Prostate gland (tissue), 2 donors: ENCODE results near the gene MRPL47. TPM values are rescaled to one million over a fixed set of nuclear protein-coding genes. Genes with fewer than 3 reads are reported as not detected.

Source experiments
- DNase-seq: peaks from one replicate; pipeline ENCODE4 v3.0.0-alpha.2; 2019; ENCODE audit warnings: low spot score
- H3K27ac ChIP-seq, 2 donors: fragments of 200-600 bp; sonication (generic); 2 replicates each; pipeline ENCODE4 v1.5.1; 2017 to 2019
- H3K27me3 ChIP-seq: fragments of 200-600 bp; sonication (generic); replicated peaks from 2 replicates; pipeline ENCODE4 v1.5.1; 2019; ENCODE audit not compliant: insufficient read depth
- H3K36me3 ChIP-seq, 2 donors: fragments of 200-600 bp; sonication (generic); 1 replicate in 1 of 2; 2 replicates in 1 of 2; pipeline versions ENCODE4 v1.5.1 to v1.8.1; 2017 to 2019
- H3K4me1 ChIP-seq: fragments of 200-600 bp; sonication (generic); replicated peaks from 2 replicates; pipeline ENCODE4 v1.5.1; 2019
- H3K4me3 ChIP-seq, 2 donors: fragments of 200-600 bp; sonication (generic); 2 replicates each; pipeline ENCODE4 v1.5.1; 2017 to 2019
- H3K9me3 ChIP-seq: fragments of 200-600 bp; sonication (generic); 2 replicates; pipeline ENCODE4 v1.5.1; 2017
- POLR2A ChIP-seq: fragments of 450-650 bp; IDR thresholded peaks from one replicate; pipeline ENCODE4 v1.6.1; 2016; ENCODE audit warnings: antibody characterized with exemption, mild to moderate bottlenecking
- POLR2AphosphoS5 ChIP-seq: sonication (generic); formaldehyde crosslinking; IDR thresholded peaks from one replicate; pipeline ENCODE4 v1.6.1; 2017; ENCODE audit warnings: antibody characterized with exemption
- WGBS: methylation state at CpG from one replicate; pipeline ENCODE4 v1.1.5; 2018; 5-methylcytosine and 5-hydroxymethylcytosine counted together
- intact Hi-C: fragments of 100-400 bp; cut with DNase I; formaldehyde crosslinking; loops from one replicate; pipeline ENCODE4 v1.14.2; 2022
- total RNA-seq, 2 donors: library from RNA; depleted of rRNA; stranded (reverse); fragments of >200 nt; gene quantifications; one replicate each; pipeline ENCODE4 v1.1.0, GENCODE V29; 2016
- TF ChIP-seq, protein P1 (sequence below), 4 experiments: fragments of 200-600 bp in 2 of 4; fragments of 450-650 bp in 2 of 4; sonication (generic) in 2 of 4; IDR thresholded peaks; 1 replicate in 3 of 4; 2 replicates in 1 of 4; pipeline ENCODE4 v1.5.1; 2016 to 2019; ENCODE audit warnings: antibody characterized with exemption in 4 of 4, mild to moderate bottlenecking in 2 of 4, moderate library complexity in 2 of 4

The MRPL47 gene
- total RNA-seq, 2 donors from 2014 or later: 19.8 to 40.2 TPM

DNA sequence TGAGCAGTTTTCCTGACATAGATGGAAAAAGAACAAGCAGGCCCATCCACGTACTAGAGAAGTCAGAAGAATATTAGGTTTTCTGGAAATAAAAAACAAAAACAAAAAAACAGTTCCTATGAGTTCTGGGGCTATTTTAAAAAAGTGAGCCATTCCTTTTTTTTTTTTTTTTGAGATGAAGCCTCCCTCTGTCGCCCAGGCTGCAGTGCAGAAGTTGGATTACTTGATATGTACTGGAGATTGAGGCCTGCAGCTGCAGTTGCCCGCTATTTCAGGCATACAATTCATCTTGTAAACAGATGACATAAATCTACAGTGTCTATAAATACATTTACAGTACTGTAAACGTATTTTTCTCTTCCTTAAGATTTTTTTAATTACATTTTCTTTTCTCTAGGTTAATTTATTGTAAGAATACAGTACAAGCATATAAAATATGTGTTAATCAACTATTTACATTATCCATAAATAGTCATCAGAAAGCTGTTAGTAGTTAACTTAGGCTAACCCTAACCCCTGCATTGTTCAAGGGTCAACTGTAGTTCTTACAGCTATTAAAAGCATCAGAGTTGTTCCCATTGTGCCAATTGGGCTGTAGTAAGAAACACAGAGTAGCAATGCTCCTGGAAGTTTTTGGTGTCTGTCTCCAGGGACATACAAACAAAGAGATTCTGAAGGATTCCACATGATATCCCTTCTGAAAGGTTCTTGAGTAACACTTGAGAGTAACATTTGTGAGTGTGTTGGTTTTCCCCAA lies 52.9 kb downstream of the MRPL47 start:
- intact Hi-C loops: no loop called here
- WGBS: 49% methylated on average over 4 of the region's 4 CpGs
- no peaks in the 10 kb centered on the region for H3K27me3 ChIP-seq
- no peaks in the 10 kb centered on the region for H3K36me3 ChIP-seq
- DNase-seq: no peak
- no peaks in the 10 kb centered on the region for H3K9me3 ChIP-seq
- no peaks in the 10 kb centered on the region for H3K4me1 ChIP-seq
- H3K27ac ChIP-seq: no peak overlapping the region
- H3K4me3 ChIP-seq: no peak overlapping the region
- TF ChIP-seq, protein P1, sequence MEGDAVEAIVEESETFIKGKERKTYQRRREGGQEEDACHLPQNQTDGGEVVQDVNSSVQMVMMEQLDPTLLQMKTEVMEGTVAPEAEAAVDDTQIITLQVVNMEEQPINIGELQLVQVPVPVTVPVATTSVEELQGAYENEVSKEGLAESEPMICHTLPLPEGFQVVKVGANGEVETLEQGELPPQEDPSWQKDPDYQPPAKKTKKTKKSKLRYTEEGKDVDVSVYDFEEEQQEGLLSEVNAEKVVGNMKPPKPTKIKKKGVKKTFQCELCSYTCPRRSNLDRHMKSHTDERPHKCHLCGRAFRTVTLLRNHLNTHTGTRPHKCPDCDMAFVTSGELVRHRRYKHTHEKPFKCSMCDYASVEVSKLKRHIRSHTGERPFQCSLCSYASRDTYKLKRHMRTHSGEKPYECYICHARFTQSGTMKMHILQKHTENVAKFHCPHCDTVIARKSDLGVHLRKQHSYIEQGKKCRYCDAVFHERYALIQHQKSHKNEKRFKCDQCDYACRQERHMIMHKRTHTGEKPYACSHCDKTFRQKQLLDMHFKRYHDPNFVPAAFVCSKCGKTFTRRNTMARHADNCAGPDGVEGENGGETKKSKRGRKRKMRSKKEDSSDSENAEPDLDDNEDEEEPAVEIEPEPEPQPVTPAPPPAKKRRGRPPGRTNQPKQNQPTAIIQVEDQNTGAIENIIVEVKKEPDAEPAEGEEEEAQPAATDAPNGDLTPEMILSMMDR (IDR thresholded peaks at IDR 0.05): no peak
- TF ChIP-seq POLR2A: no peak
- TF ChIP-seq POLR2AphosphoS5: no peak

DNA sequence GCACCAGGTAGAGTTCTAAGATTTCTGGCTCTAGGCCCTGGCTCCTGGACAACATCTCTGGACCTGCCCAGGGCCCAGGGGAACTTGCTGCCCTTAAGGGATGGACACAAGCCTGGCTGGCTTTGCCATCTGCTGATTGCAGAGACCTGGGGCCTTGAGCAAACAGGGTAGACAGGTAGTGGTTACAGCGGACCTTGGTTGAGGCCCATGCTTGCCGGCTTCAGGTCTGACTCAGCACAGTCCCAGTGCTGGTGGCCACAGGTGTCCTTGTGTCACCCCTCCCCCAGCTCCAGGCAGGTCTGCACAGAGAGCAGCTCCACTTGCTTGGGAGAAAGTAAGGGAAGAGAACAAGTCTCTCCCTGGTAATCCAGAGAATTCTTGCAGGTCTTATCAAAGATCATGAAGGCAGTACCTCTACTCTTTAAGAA lies 57.6 kb downstream of the MRPL47 start:
- Histone ChIP-seq H3K9me3 (no peaks in the 10 kb centered on the region), H3K27me3 (no peaks in the 10 kb centered on the region), H3K27ac (no peak overlapping the region), H3K4me3 (no peak overlapping the region), H3K36me3 (no peaks in the 10 kb centered on the region), H3K4me1 (no peaks in the 10 kb centered on the region)
- TF ChIP-seq, protein P1 (IDR thresholded peaks at IDR 0.05): no peak
- TF ChIP-seq POLR2AphosphoS5: no peak
- intact Hi-C loops: no loop called here
- 85% methylated on average over 2 of the region's 2 CpGs for WGBS
- no peak for DNase-seq

DNA sequence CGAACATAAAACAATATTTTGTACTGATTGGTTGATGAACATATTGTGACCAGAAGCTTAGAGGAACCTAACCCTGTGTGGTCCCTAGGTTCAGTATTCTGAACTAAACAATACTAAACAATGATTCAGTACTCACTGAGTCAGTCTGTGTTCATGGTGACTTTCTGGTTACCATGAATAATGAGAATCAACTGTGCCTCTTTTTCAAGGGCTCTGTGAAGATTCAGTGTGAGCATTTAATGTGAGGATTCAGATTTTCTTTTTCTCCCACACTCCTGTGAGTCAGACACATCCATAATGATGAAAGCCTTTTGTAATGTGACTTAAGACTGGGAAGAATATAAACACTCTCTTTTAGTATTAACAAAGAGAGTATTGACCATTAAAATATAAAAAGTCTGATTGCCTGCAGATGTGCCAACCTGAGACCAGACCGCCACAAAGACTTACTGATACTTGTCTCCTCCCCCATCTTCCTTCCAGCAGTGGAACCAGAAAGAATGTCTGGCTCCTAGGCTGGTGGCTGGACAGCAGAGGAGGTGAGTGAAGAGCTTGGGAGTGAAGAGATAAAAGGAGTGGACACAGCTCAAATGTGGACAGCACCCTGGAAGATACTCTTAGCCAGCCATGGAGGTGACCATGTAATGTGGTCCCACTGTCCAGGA lies 59.3 kb downstream of the MRPL47 start:
- intact Hi-C loops: no loop called here
- DNase-seq: no peak
- no peak overlapping the region for H3K4me3 ChIP-seq
- WGBS: 65% methylated on average over 2 of the region's 2 CpGs
- no peaks in the 10 kb centered on the region for H3K9me3 ChIP-seq
- H3K27me3 ChIP-seq: no peaks in the 10 kb centered on the region
- H3K36me3 ChIP-seq: no peaks in the 10 kb centered on the region
- no peaks in the 10 kb centered on the region for H3K4me1 ChIP-seq
- TF ChIP-seq, protein P1 (IDR thresholded peaks at IDR 0.05): no peak
- TF ChIP-seq POLR2AphosphoS5: no peak
- TF ChIP-seq POLR2A: no peak
- H3K27ac ChIP-seq: no peak overlapping the region

DNA sequence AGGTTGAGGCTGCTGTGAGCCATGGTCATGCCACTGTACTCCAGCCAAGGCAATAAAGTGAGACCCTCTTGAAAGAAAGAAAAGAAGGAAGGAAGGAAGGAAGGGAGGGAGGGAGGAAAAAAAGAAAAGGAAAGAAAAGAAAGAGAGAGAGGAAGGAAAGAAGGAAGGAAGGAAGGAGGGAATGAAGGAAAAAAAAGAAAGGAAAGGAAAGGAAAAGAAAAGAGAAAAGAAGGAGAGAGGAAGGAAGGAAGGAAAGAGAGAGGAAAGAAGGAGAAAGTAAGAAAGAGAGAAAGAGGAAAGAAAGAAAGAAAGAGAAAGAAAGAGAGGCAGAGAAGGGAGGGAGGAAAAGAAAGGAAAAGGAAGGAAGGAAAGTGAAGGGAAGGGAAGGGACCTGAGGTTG lies 62.1 kb downstream of the MRPL47 start:
- H3K27me3 ChIP-seq: no peaks in the 10 kb centered on the region
- intact Hi-C loops: no loop called here
- no peak for DNase-seq

More for the DNA sequence above, 62.1 kb downstream of the MRPL47 start:
- Histone ChIP-seq H3K27ac (no peak overlapping the region), H3K9me3 (no peaks in the 10 kb centered on the region), H3K36me3 (no peaks in the 10 kb centered on the region), H3K4me3 (no peak overlapping the region), H3K4me1 (no peaks in the 10 kb centered on the region)
- no peak for TF ChIP-seq POLR2A
- TF ChIP-seq, protein P1 (IDR thresholded peaks at IDR 0.05): no peak
- TF ChIP-seq POLR2AphosphoS5: no peak
